ENCODE data around the gene GPR34.

GPR34 gene

GRCh38 chrX:41693024-41693423 is 4.3 kb downstream of the GPR34 start:
- H3K4me3 ChIP-seq (ENCODE audit: low read depth, low read length): no peak overlapping the region
- no peak for TF ChIP-seq CTCF (IDR thresholded peaks at IDR 0.05; ENCODE audit: borderline replicate concordance, insufficient read depth, low read depth, low read length)

- H3K4me3 ChIP-seq (ENCODE audit: low read depth, low read length): no peak overlapping the region
- TF ChIP-seq CTCF (IDR thresholded peaks at IDR 0.05; ENCODE audit: borderline replicate concordance, insufficient read depth, low read depth, low read length): no peak
These were observed 6.7 kb downstream of the GPR34 start for GRCh38 chrX:41695426-41695825.

DNA sequence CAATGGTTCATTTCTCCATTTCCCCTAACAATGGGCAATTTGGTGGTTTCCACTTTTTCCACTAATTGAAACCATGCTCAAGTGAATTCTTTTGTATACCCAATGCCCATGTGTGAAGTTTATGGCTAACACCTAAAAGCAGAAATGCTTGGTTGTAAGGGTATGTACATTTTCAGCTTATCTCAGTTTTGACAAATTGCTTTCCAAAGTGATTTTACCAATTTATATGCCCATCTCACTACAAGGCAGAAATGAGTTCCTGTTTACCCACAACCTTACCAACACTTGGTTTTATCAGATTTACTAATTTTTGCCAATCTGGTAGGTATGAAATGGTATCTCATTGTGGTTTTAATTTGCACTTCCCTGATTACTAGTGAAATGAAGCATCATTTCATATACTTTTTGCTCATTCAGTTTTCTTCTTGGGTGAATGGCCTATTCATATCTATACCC is 14.8 kb downstream of the GPR34 start:
- TF ChIP-seq CTCF (IDR thresholded peaks at IDR 0.05; ENCODE audit: borderline replicate concordance, insufficient read depth, low read depth, low read length): no peak
- H3K4me3 ChIP-seq (ENCODE audit: low read depth, low read length): no peak overlapping the region

- no peak for TF ChIP-seq CTCF (IDR thresholded peaks at IDR 0.05; ENCODE audit: borderline replicate concordance, insufficient read depth, low read depth, low read length)
These were observed 16.3 kb downstream of the GPR34 start for GRCh38 chrX:41705042-41705441.

DNA sequence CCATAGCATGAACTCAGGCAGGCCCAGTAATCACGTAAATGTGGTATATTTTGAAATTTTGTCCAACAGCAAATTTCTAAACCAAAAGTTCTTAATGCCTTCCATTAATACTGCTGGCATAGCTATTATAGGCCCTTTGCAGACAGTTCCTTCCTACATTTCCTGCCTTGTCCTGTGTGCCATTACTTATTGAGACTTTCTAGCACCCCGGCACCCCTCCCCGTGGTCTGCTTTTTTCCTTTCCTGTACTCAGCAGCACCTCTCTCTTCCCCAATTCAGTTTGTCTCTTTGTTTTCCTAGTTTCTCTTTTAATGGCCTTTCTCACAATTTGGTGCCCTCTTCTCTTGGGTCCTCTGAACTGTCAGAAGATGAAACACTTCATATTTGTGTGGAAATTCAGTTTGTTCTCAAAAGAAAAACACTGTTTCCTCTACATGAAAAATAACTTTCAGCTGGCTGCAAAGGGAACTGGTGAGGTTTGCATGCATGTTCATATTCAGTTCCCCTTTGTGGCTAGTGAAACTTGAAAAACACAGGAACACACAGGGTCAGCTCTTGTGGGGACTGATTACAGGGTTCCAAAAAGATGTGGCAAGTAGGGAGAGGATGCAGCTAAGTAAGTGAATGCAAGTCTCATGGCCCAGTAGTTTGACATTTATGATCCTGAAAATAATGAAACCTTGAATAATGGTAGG is 17.1 kb downstream of the GPR34 start:
- no peak for TF ChIP-seq CTCF (IDR thresholded peaks at IDR 0.05; ENCODE audit: borderline replicate concordance, insufficient read depth, low read depth, low read length)
- H3K4me3 ChIP-seq (ENCODE audit: low read depth, low read length): no peak overlapping the region

More at GRCh38 chrX:41705042-41705441, 16.3 kb downstream of the GPR34 start:
- H3K4me3 ChIP-seq (ENCODE audit: low read depth, low read length): no peak overlapping the region

GRCh38 chrX:41707218-41707617 is 18.4 kb downstream of the GPR34 start:
- no peak for TF ChIP-seq CTCF (IDR thresholded peaks at IDR 0.05; ENCODE audit: borderline replicate concordance, insufficient read depth, low read depth, low read length)
- no peak overlapping the region for H3K4me3 ChIP-seq (ENCODE audit: low read depth, low read length)

DNA sequence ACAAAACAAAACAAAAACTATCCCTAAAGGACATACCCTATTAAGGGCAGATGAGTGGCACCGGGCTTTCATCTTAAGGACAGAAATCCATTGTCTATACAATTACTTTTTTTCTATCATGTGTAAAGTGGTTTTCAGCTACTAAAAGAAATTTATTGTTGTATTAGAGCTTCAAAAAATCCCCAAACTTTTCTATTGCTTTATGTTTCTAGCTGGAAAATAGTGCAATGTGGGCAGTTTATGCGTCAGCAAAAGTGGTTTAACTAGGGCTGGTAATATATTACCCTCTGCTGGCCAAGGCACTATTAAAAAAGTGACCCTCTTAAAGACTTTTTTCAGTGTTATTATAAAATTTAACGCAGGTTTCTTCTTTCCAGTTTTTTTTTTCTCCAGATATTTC is 19.7 kb downstream of the GPR34 start:
- no peak for TF ChIP-seq CTCF (IDR thresholded peaks at IDR 0.05; ENCODE audit: borderline replicate concordance, insufficient read depth, low read depth, low read length)
- H3K4me3 ChIP-seq (ENCODE audit: low read depth, low read length): no peak overlapping the region

Measured in GM12875 (cell line).